HepG2 (cell line): ENCODE measurements around the gene PHYHIPL. TPM values are rescaled to one million over a fixed set of nuclear protein-coding genes. Genes with fewer than 3 reads are reported as not detected.

ENCODE experiments used
- BCLAF1 ChIP-seq: fragments of 450-650 bp; IDR thresholded peaks from 2 replicates; pipeline ENCODE4 v1.6.1; 2017; ENCODE audit warnings: mild to moderate bottlenecking
- CENPT ChIP-seq: sonication (generic); formaldehyde crosslinking; IDR thresholded peaks from 2 replicates; pipeline ENCODE4 v1.8.0; 2022; ENCODE audit warnings: low read depth, mild to moderate bottlenecking, moderate library complexity, missing genetic modification reagents
- FOXA3 ChIP-seq: IDR thresholded peaks from 2 replicates; pipeline ENCODE4 v1.6.1; 2016; ENCODE audit warnings: missing genetic modification reagents, missing compliant biosample characterization
- FUBP1 ChIP-seq: sonication (generic); formaldehyde crosslinking; IDR thresholded peaks from 2 replicates; pipeline ENCODE4 v1.5.1; 2020; ENCODE audit warnings: missing genetic modification reagents, mild to moderate bottlenecking, borderline replicate concordance
- GATA4 ChIP-seq: sonication (generic); IDR thresholded peaks from 2 replicates; pipeline ENCODE4 v1.6.1; 2016; ENCODE audit warnings: antibody characterized with exemption, low read depth, borderline replicate concordance
- HNF1A ChIP-seq, 2 experiments: sonication (generic) in 1 of 2; formaldehyde crosslinking in 1 of 2; IDR thresholded peaks; 2 replicates each; pipeline versions ENCODE4 v1.4.0 to v1.6.1; 2016 to 2020; ENCODE audit warnings: borderline replicate concordance in 1 of 2, low read depth in 1 of 2, mild to moderate bottlenecking in 1 of 2, missing genetic modification reagents in 1 of 2
- IKZF5 ChIP-seq: IDR thresholded peaks from 2 replicates; pipeline ENCODE4 v1.6.1; 2018; ENCODE audit warnings: missing genetic modification reagents, mild to moderate bottlenecking, missing compliant biosample characterization
- MXI1 ChIP-seq: IDR thresholded peaks from 3 replicates; pipeline ENCODE4 v1.6.1; 2012; ENCODE audit warnings: low read depth, low read length, inconsistent platforms, borderline replicate concordance
- SMARCC2 ChIP-seq: fragments of 450-650 bp; IDR thresholded peaks from 2 replicates; pipeline ENCODE4 v1.6.1; 2017; ENCODE audit warnings: antibody characterized with exemption, mild to moderate bottlenecking
- TAF1 ChIP-seq: sonication (generic); formaldehyde crosslinking; IDR thresholded peaks from 2 replicates; pipeline ENCODE4 v1.4.0; 2020; ENCODE audit warnings: missing genetic modification reagents
- THAP9 ChIP-seq: sonication (generic); formaldehyde crosslinking; IDR thresholded peaks from 2 replicates; pipeline ENCODE4; 2020; ENCODE audit warnings: missing genetic modification reagents, mild to moderate bottlenecking, borderline replicate concordance
- ZNF557 ChIP-seq: sonication (generic); formaldehyde crosslinking; IDR thresholded peaks from 2 replicates; pipeline ENCODE4 v1.4.0; 2020; ENCODE audit warnings: missing genetic modification reagents
- ZNF672 ChIP-seq: sonication (generic); formaldehyde crosslinking; IDR thresholded peaks from 2 replicates; pipeline ENCODE4 v1.8.1; 2022; ENCODE audit warnings: missing genetic modification reagents
- ZNF782 ChIP-seq: sonication (generic); formaldehyde crosslinking; IDR thresholded peaks from 2 replicates; pipeline ENCODE4 v1.4.0; 2020; ENCODE audit warnings: missing genetic modification reagents, mild to moderate bottlenecking, borderline replicate concordance
- polyA plus RNA-seq, 8 experiments: library from polyadenylated mRNA; depleted of rRNA in 3 of 8; stranded (reverse) in 7 of 8; unstranded in 1 of 8; fragments of >200 nt; fragmentation: Illumina TruSeq in 4 of 8; extraction: Trizol in 4 of 8; gene quantifications; 2 replicates each; pipeline versions ENCODE4 v1.2.1 to v1.2.3, GENCODE V29; 2011 to 2016; ENCODE audit warnings: low read depth in 4 of 8, missing spikeins in 1 of 8, mixed read lengths in 1 of 8; ENCODE audit not compliant: insufficient read depth in 1 of 8
- total RNA-seq, 5 experiments: library from RNA; depleted of rRNA; stranded (reverse); fragments of >200 nt; fragmentation: Illumina TruSeq; extraction: Trizol; gene quantifications; 2 replicates each; pipeline ENCODE4 v1.2.3, GENCODE V29; 2016; ENCODE audit warnings: low read depth in 1 of 5

The PHYHIPL gene
- total and polyA plus RNA-seq, 2 of the 13 experiments (the other 11 are each of a cell fraction or from before 2014, with no cell fraction given) = 40.6 to 78.5 TPM

- TF ChIP-seq BCLAF1 (no peak), SMARCC2 (no peak), GATA4 (no peak), THAP9 (peak; percentile 59; the same call in 1 of the 2 replicates), FOXA3 (CRISPR knock-in tag) (no peak; the same call in 1 of the 2 replicates), IKZF5 (peak; percentile 11; the same call in 1 of the 2 replicates), FUBP1 (CRISPR knock-in tag) (no peak), HNF1A (IDR thresholded peaks at IDR 0.05; ENCODE audit: low read depth) (no peak), HNF1A (CRISPR knock-in tag; IDR thresholded peaks at IDR 0.05; ENCODE audit: borderline replicate concordance) (peak; percentile 66; the same call in 1 of the 2 replicates), MXI1 (peak; percentile 78; the same call in 1 of the 3 replicates), ZNF557 (CRISPR knock-in tag) (0 out of 2 replicates have a peak, but pooled peaks have one; percentile 40), ZNF782 (CRISPR knock-in tag) (peak; percentile 74), ZNF672 (CRISPR knock-in tag) (no peak), CENPT (CRISPR knock-in tag) (peak; percentile 80), TAF1 (peak; percentile 91)
Measured at GRCh38 chr10:59176241-59177030, at the start of gene PHYHIPL (continued).
